ENCODE measurements around the gene U2AF1L4. TPM values are rescaled to one million over a fixed set of nuclear protein-coding genes. Genes with fewer than 3 reads are reported as not detected.

Gene U2AF1L4
- total and polyA plus RNA-seq, 10 of the 15 experiments (the other 5 are each of a cell fraction or from before 2014, with no cell fraction given), result 7.9 to 21.6 (median 15.1) TPM

GRCh38 chr19:35789195-35789977 lies 44.2 kb upstream of the U2AF1L4 start:
- H4K20me1 ChIP-seq (ENCODE audit: control insufficient read depth, insufficient read depth), result no peaks in the 10 kb centered on the region
- POLR2A ChIA-PET, result no interaction called here
- no peak overlapping the region for H2AFZ ChIP-seq (ENCODE audit: control insufficient read depth, low read depth, low read length)
- CTCF ChIA-PET, result interaction anchor here (1.5 to 3.1 kb wide), 2 partner anchors 11 to 95 kb away, joined by 3 to 12 read pairs; no protein-coding TSS in a partner anchor
- intact Hi-C loops (cut with micrococcal nuclease; ENCODE audit: unreplicated experiment), result no loop called here
- no peaks in the 10 kb centered on the region for H3K36me3 ChIP-seq (ENCODE audit: control insufficient read depth in 2 of 2, insufficient read depth in 2 of 2, low read length in 1 of 2)
- no peak for ATAC-seq
- RAD21 ChIA-PET (ENCODE audit: unreplicated experiment), result no interaction called here
- 44% methylated on average over 9 of the region's 11 CpGs for WGBS (ENCODE audit: insufficient coverage, insufficient replicate concordance, low lambda C conversion rate, missing lambda C conversion rate)
- no peaks in the 10 kb centered on the region; a peak in 1 of 4 replicates for H3K27me3 ChIP-seq (replicated peaks in 1 of 2; ENCODE audit: control insufficient read depth in 2 of 2, insufficient read depth in 2 of 2, low read length in 1 of 2)
- no peaks in the 10 kb centered on the region for H3K4me1 ChIP-seq (ENCODE audit: control insufficient read depth, insufficient read depth, low read length)
- DNase-seq (ENCODE audit: low read depth, low spot score), result no peak
- BruUV-seq (replicated peaks), result no TSS peak
- H3K4me2 ChIP-seq (ENCODE audit: control insufficient read depth, insufficient read depth), result no peak overlapping the region
- SMC1A ChIA-PET (ENCODE audit: uncharacterized antibody, unreplicated experiment), result no interaction called here
- TF ChIP-seq BHLHE40 (IDR thresholded peaks at IDR 0.05; ENCODE audit: borderline replicate concordance in 1 of 2, low read depth in 2 of 2, low read length in 1 of 2) (no peak), STAT3 (IDR thresholded peaks at IDR 0.05; ENCODE audit: low read depth, low read length) (no peak), USF1 (IDR thresholded peaks at IDR 0.05; ENCODE audit: borderline replicate concordance, extremely low read length, insufficient read depth, low read depth, low read length) (no peak), TCF7 (IDR thresholded peaks at IDR 0.05; ENCODE audit: borderline replicate concordance) (no peak), CHD2 (IDR thresholded peaks at IDR 0.05; ENCODE audit: borderline replicate concordance, low read depth, low read length) (no peak), RFX5 (IDR thresholded peaks at IDR 0.05; ENCODE audit: low read depth, low read length) (no peak)
- H3K9me3 ChIP-seq (replicated peaks; ENCODE audit: control insufficient read depth, insufficient read depth, low read length), result no peaks in the 10 kb centered on the region
- H3K4me3 ChIP-seq, result no peak overlapping the region
- no peaks in the 10 kb centered on the region for H3K79me2 ChIP-seq (ENCODE audit: control insufficient read depth, insufficient read depth, low read length)
- H3K9ac ChIP-seq (ENCODE audit: control insufficient read depth, insufficient read depth, low read length), result no peak overlapping the region
- no peak for FAIRE-seq
- H3K27ac ChIP-seq (ENCODE audit: control insufficient read depth, insufficient read depth), result no peak overlapping the region
- in situ Hi-C loops (cut with MboI), result no loop called here

All from GM12878 (cell line).